DLD1 (cell line): ENCODE data around the gene PRRT1.
"Not testable (repeated sequence)": the region's sequence is repeated elsewhere in the genome, so short reads cannot be mapped to it uniquely, and the experiment has no call there.

Experiments used
- in situ Hi-C: cut with HindIII; loops from 2 replicates; pipeline ENCODE4 v1.10.0; 2017; ENCODE audit warnings: low sequenced_read_pairs

PRRT1 gene

DNA sequence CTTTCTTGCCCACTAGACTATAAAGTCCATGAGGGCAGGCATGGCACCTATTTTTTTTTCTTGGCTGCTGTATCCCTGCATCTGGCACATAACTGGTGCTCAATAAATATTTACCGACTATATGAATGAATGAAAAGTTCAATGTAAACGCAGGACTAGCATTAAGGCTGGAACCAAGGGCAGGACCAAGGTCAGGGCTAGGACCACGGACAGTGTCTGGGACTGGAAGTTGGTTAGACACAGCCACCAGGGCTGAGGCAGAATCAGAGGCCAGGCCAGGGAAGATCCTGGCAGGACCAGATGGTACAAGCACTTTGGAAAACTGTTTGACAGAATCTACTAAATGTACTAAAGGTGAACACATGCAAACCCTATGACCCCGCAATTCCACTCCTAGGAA is 46.3 kb downstream of the PRRT1 start:
- in situ Hi-C loops: no loop called here

DNA sequence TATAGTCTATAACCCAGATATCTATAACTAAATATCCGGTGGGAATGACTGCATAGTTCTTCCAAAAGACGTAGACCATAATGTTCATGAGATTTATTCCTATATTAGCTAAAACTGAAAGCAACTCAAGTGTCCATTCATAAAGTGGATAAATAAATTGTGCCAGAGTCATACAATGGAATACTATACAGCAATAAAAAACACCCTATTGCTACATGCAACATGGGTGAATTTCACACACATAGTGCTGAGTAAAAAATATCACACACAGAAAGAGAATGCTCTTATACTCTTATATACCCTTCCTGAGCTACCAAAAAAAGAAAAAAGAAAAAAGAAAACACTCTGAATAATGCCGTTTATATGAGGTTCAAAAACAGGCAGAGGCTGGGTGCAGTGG is 49.5 kb downstream of the PRRT1 start:
- in situ Hi-C loops: no loop called here

- in situ Hi-C loops: not testable (repeated sequence)
Observed at GRCh38 chr6:32100251-32100650, 51.5 kb downstream of the PRRT1 start.
